OCI-LY1 (cell line): ENCODE measurements around the gene OS9.
"Not testable (repeated sequence)": the region's sequence is repeated elsewhere in the genome, so short reads cannot be mapped to it uniquely, and the experiment has no call there.

Experiments used
- H2AFZ ChIP-seq: fragments of 200-600 bp; sonication (generic), shearing (Covaris generic); 2 replicates; pipeline ENCODE4 v1.6.0; 2014; ENCODE audit warnings: antibody characterized with exemption, mild to moderate bottlenecking, low read length
- H3F3A ChIP-seq: fragments of 200-600 bp; sonication (generic), shearing (Covaris generic); 2 replicates; pipeline ENCODE4 v1.6.0; 2014; ENCODE audit warnings: mild to moderate bottlenecking, antibody characterized with exemption, low read length, moderate library complexity; ENCODE audit not compliant: insufficient read depth
- H3K27ac ChIP-seq: fragments of 200-600 bp; sonication (generic); 2 replicates; pipeline ENCODE4 v1.5.1; 2014; ENCODE audit warnings: low read length, mixed run types, mild to moderate bottlenecking, low read depth; ENCODE audit not compliant: poor library complexity, severe bottlenecking
- H3K27me3 ChIP-seq: fragments of 200-600 bp; sonication (generic); 2 replicates; pipeline ENCODE4 v1.6.0; 2014; ENCODE audit warnings: antibody characterized with exemption, mild to moderate bottlenecking, low read length, moderate library complexity; ENCODE audit not compliant: insufficient read depth
- H3K36me3 ChIP-seq: fragments of 200-600 bp; sonication (generic); 2 replicates; pipeline ENCODE4 v1.6.1; 2014; ENCODE audit warnings: mild to moderate bottlenecking, antibody characterized with exemption, low read length, moderate library complexity, mixed read lengths; ENCODE audit not compliant: insufficient read depth
- H3K4me1 ChIP-seq: fragments of 200-600 bp; sonication (generic); 2 replicates; pipeline ENCODE4 v1.5.1; 2014; ENCODE audit warnings: mild to moderate bottlenecking, low read length, moderate library complexity; ENCODE audit not compliant: insufficient read depth, severe bottlenecking
- H3K4me2 ChIP-seq: fragments of 200-600 bp; sonication (generic), shearing (Covaris generic); 2 replicates; pipeline ENCODE4 v1.6.1; 2014; ENCODE audit warnings: low read length
- H3K4me3 ChIP-seq: fragments of 200-600 bp; sonication (generic); 2 replicates; pipeline ENCODE4 v1.5.1; 2014; ENCODE audit warnings: low read length, low read depth, mild to moderate bottlenecking, mixed read lengths; ENCODE audit not compliant: poor library complexity, severe bottlenecking
- H3K79me2 ChIP-seq: fragments of 200-600 bp; shearing (Covaris generic); 2 replicates; pipeline ENCODE4 v1.6.1; 2016; ENCODE audit warnings: mixed run types, low read length, mixed read lengths; ENCODE audit not compliant: insufficient read depth
- H3K9ac ChIP-seq: fragments of 200-600 bp; sonication (generic), shearing (Covaris generic); 2 replicates; pipeline ENCODE4 v1.6.1; 2014; ENCODE audit warnings: mild to moderate bottlenecking, low read length, mixed read lengths
- H3K9me2 ChIP-seq: fragments of 200-600 bp; sonication (generic), shearing (Covaris generic); 2 replicates; pipeline ENCODE4 v1.6.1; 2014; ENCODE audit warnings: low read depth, mild to moderate bottlenecking, low read length, mixed read lengths
- H3K9me3 ChIP-seq: fragments of 200-600 bp; shearing (Covaris generic); 2 replicates; pipeline ENCODE4 v1.6.1; 2014; ENCODE audit warnings: low read length, mixed read lengths
- H4K20me1 ChIP-seq: fragments of 200-600 bp; sonication (generic), shearing (Covaris generic); 2 replicates; pipeline ENCODE4 v1.6.0; 2016; ENCODE audit warnings: mild to moderate bottlenecking, low read length; ENCODE audit not compliant: insufficient read depth
- EZH2 ChIP-seq: fragments of 200-600 bp; sonication (generic), shearing (Covaris generic); IDR thresholded peaks from 2 replicates; pipeline ENCODE4 v1.8.0; 2017; ENCODE audit warnings: borderline replicate concordance, mixed run types, mild to moderate bottlenecking, antibody characterized with exemption, low read length, moderate library complexity, mixed read lengths
- TF ChIP-seq, protein P1 (sequence below): fragments of 200-600 bp; sonication (generic), shearing (Covaris generic); IDR thresholded peaks from 2 replicates; pipeline ENCODE4 v1.5.1; 2017; ENCODE audit warnings: mild to moderate bottlenecking, antibody characterized with exemption, low read length, moderate library complexity, mixed read lengths

OS9 gene

GRCh38 chr12:57712701-57713100 lies 18.8 kb downstream of the OS9 start:
- H3K4me1 ChIP-seq, result peaks cover 7% of the 10 kb centered on the region
- no peak overlapping the region for H3K9ac ChIP-seq
- H3K27ac ChIP-seq, result no peak overlapping the region
- H4K20me1 ChIP-seq, result no peaks in the 10 kb centered on the region
- TF ChIP-seq EZH2, result no peak
- TF ChIP-seq, protein P1, sequence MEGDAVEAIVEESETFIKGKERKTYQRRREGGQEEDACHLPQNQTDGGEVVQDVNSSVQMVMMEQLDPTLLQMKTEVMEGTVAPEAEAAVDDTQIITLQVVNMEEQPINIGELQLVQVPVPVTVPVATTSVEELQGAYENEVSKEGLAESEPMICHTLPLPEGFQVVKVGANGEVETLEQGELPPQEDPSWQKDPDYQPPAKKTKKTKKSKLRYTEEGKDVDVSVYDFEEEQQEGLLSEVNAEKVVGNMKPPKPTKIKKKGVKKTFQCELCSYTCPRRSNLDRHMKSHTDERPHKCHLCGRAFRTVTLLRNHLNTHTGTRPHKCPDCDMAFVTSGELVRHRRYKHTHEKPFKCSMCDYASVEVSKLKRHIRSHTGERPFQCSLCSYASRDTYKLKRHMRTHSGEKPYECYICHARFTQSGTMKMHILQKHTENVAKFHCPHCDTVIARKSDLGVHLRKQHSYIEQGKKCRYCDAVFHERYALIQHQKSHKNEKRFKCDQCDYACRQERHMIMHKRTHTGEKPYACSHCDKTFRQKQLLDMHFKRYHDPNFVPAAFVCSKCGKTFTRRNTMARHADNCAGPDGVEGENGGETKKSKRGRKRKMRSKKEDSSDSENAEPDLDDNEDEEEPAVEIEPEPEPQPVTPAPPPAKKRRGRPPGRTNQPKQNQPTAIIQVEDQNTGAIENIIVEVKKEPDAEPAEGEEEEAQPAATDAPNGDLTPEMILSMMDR, result no peak
- no peaks in the 10 kb centered on the region for H3K79me2 ChIP-seq
- no peak overlapping the region for H3K4me3 ChIP-seq
- no peaks in the 10 kb centered on the region for H3K9me3 ChIP-seq
- peaks cover 53% of the 10 kb centered on the region for H3K36me3 ChIP-seq
- no peaks in the 10 kb centered on the region for H3K9me2 ChIP-seq
- H3F3A ChIP-seq, result peaks cover 2% of the 10 kb centered on the region; the same call in 1 of the 2 replicates
- no peaks in the 10 kb centered on the region for H3K27me3 ChIP-seq
- H3K4me2 ChIP-seq, result no peak overlapping the region
- no peak overlapping the region for H2AFZ ChIP-seq

GRCh38 chr12:57713209-57713608 lies 19.3 kb downstream of the OS9 start:
- H3K4me1 ChIP-seq, result peaks cover 7% of the 10 kb centered on the region
- no peaks in the 10 kb centered on the region for H3K27me3 ChIP-seq
- H3K4me3 ChIP-seq, result no peak overlapping the region
- H3K9me3 ChIP-seq, result no peaks in the 10 kb centered on the region
- H3K79me2 ChIP-seq, result no peaks in the 10 kb centered on the region
- no peak overlapping the region for H3K9ac ChIP-seq
- peaks cover 58% of the 10 kb centered on the region for H3K36me3 ChIP-seq
- TF ChIP-seq EZH2, result no peak
- TF ChIP-seq, protein P1, result no peak
- H3F3A ChIP-seq, result peaks cover 2% of the 10 kb centered on the region; the same call in 1 of the 2 replicates
- no peak overlapping the region for H3K4me2 ChIP-seq
- no peak overlapping the region for H3K27ac ChIP-seq
- no peaks in the 10 kb centered on the region for H3K9me2 ChIP-seq
- no peaks in the 10 kb centered on the region for H4K20me1 ChIP-seq
- H2AFZ ChIP-seq, result no peak overlapping the region

- not testable (repeated sequence) for H3K4me1 ChIP-seq, H4K20me1 ChIP-seq, H3K79me2 ChIP-seq, H3K27me3 ChIP-seq, H2AFZ ChIP-seq, H3K4me3 ChIP-seq, H3K9me3 ChIP-seq, H3F3A ChIP-seq, H3K9me2 ChIP-seq
- H3K4me2 ChIP-seq, result peak overlapping the region; percentile 8; the same call in 1 of the 2 replicates
- peaks cover 73% of the 10 kb centered on the region for H3K36me3 ChIP-seq
- H3K9ac ChIP-seq, result peak overlapping the region; percentile 41; the same call in 1 of the 2 replicates
- peak overlapping the region; percentile 72 for H3K27ac ChIP-seq
Measured at GRCh38 chr12:57715036-57715748, 21.3 kb downstream of the OS9 start.

GRCh38 chr12:57715786-57716185 lies 21.9 kb downstream of the OS9 start:
- Histone ChIP-seq H2AFZ (no peak overlapping the region), H3K4me3 (no peak overlapping the region), H3K4me2 (peak overlapping the region; percentile 8; the same call in 1 of the 2 replicates), H3K27ac (peak overlapping the region; percentile 72), H3K79me2 (no peaks in the 10 kb centered on the region), H3K27me3 (no peaks in the 10 kb centered on the region), H3K9me2 (no peaks in the 10 kb centered on the region), H3K4me1 (peaks cover 7% of the 10 kb centered on the region), H3F3A (no peaks in the 10 kb centered on the region), H3K9ac (peak overlapping the region; percentile 41; the same call in 1 of the 2 replicates), H4K20me1 (no peaks in the 10 kb centered on the region), H3K9me3 (no peaks in the 10 kb centered on the region), H3K36me3 (peaks cover 77% of the 10 kb centered on the region)
- no peak for TF ChIP-seq EZH2
- TF ChIP-seq, protein P1, result no peak
